Mammary epithelial cell (primary cell): ENCODE data around the gene SEMA3G.

ENCODE experiments used
- EZH2 ChIP-seq: IDR thresholded peaks from 2 replicates; pipeline ENCODE4 v1.6.1; 2012; ENCODE audit warnings: low read length, inconsistent platforms, borderline replicate concordance
- TF ChIP-seq, protein P1 (sequence below), 2 donors: IDR thresholded peaks in 1 of 2; conservative IDR thresholded peaks in 1 of 2; 2 replicates each; pipeline ENCODE4 v1.5.1; 2011 to 2012; ENCODE audit warnings: inconsistent platforms in 2 of 2, low read length in 2 of 2, mild to moderate bottlenecking in 2 of 2, control low read depth in 1 of 2, low read depth in 1 of 2; ENCODE audit not compliant: insufficient read depth in 1 of 2; ENCODE audit errors: extremely low read depth in 1 of 2

DNA sequence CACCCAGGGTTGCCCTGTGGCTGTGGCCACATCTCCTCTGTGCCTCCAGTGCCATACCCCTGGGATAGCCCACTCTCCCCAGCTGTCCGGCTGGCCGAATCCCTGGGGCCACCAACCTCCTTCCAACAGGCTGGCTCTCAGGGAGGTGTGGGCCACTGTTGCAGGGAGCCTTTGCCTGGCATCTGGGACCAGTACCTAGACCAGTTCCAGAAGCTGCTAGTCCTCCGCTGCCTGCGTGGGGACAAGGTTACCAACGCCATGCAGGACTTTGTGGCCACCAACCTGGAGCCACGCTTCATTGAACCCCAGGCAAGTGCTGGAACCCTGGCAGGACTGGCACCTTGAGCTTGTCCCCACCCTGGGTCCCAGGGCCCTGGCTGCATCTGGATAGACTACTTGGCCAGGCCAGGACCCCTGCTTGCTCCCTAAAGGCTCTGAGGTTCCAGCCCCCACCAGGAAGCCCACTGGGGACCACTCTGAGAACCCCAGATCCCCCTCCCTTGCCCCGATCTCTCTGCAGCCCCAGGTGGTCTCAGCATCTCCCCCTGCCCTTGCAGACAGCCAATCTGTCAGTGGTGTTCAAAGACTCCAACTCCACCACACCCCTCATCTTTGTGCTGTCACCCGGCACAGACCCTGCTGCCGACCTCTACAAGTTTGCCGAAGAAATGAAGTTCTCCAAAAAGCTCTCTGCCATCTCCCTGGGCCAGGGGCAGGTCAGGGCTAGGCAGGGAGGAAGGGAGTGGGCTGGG, 50.0 kb downstream of the SEMA3G start:
- TF ChIP-seq, protein P1, sequence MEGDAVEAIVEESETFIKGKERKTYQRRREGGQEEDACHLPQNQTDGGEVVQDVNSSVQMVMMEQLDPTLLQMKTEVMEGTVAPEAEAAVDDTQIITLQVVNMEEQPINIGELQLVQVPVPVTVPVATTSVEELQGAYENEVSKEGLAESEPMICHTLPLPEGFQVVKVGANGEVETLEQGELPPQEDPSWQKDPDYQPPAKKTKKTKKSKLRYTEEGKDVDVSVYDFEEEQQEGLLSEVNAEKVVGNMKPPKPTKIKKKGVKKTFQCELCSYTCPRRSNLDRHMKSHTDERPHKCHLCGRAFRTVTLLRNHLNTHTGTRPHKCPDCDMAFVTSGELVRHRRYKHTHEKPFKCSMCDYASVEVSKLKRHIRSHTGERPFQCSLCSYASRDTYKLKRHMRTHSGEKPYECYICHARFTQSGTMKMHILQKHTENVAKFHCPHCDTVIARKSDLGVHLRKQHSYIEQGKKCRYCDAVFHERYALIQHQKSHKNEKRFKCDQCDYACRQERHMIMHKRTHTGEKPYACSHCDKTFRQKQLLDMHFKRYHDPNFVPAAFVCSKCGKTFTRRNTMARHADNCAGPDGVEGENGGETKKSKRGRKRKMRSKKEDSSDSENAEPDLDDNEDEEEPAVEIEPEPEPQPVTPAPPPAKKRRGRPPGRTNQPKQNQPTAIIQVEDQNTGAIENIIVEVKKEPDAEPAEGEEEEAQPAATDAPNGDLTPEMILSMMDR (conservative IDR thresholded peaks at IDR 0.05 in 1 of 2, IDR thresholded peaks at IDR 0.05 in 1 of 2; ENCODE audit: extremely low read depth in 1 of 2, insufficient read depth in 1 of 2, low read depth in 1 of 2, low read length in 2 of 2) = no peak
- TF ChIP-seq EZH2 = no peak
